Adipose tissue (tissue), 3 donors: ENCODE measurements around the gene UNC80. TPM values are rescaled to one million over a fixed set of nuclear protein-coding genes. Genes with fewer than 3 reads are reported as not detected.

Experiments used
- H3K27ac ChIP-seq: one replicate; pipeline ENCODE4 v1.5.1; 2013; ENCODE audit warnings: low read depth, low read length
- WGBS, 3 donors: extraction: QIAGEN DNeasy Blood & Tissue Kit; methylation state at CpG; one replicate each; pipeline ENCODE4 v1.1.7; 2013; 5-methylcytosine and 5-hydroxymethylcytosine counted together
- polyA plus RNA-seq, 3 donors: library from polyadenylated mRNA; stranded (reverse); fragments of 200-250 nt; gene quantifications; one replicate each; pipeline ENCODE4 v1.2.3, GENCODE V29; 2013
- donor health status: healthy with polysubstance abuse.
- donor health status: Bipolar disorder and iron deficiency.
- donor health status: healthy.

The UNC80 gene
- polyA plus RNA-seq, 3 donors: 0.01 to 0.41 TPM; not detected in 1

DNA sequence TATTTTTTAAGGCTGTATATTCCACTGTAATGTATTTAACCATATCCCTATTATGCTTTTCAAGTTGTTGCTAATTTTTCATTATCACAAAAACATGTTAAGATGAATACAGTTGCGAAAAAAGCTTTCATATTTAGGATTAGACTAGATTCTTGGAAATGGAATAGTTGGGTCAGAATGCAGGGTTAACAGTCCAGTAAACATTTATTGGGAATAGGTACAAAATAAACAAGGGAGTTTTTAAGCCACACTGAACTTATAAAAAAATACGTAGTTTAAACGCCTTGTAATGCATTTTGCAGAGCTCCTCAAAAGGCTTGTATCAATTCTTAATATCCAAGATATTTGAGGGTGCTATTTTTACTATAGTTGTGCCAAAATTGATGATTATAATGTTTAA lies 266.4 kb downstream of the UNC80 start:
- WGBS, 3 donors: 74 to 96% (median 92%) methylated on average over 3 of the region's 3 CpGs
- H3K27ac ChIP-seq: no peak overlapping the region

DNA sequence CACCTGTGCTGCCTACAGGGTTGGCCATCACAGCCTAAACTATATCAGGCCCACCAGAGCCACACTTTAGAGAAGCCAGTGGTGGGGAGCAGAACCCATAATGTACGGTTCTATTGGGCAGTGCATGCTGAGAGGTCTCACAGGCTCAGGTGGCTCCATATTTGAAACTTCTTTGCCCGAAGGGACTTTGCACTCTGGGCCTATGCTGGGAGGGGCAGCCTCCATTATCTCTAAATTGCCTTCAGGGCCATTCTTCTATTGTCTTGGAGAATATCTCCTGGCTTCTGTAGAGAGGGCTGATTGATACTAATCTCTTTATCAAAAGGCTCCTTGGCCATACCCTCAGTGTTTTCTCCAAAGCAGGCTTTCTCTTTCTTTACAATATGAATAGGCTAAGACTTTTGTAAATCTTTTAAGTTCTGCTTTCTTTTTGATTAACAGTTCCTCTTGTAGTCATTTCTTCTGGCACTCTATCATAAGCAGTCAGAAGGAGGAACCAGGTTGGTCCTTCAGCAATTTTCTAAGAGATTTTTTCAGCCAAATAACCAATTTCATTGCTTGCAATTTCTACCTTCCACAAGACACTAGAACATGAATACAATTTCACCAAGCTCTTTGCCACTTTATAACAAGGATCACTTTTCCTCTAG lies 275.3 kb downstream of the UNC80 start:
- H3K27ac ChIP-seq: no peak overlapping the region
- 95 to 98% (median 97%) methylated on average over 2 of the region's 2 CpGs for WGBS, 3 donors

Other genes with a start within 250 kb of the UNC80 start
- 10 to 100 TPM in 2 of 3 donors, 1 to 10 TPM in 1; 9.8 to 24.4 (median 19.6) TPM for gene RPE, start 230.8 kb downstream of the UNC80 start, polyA plus RNA-seq